KMS-11 (cell line): ENCODE results near the gene CRYAB.
A peak's percentile ranks its signal among the peaks of the same experiment; 100 is the strongest.

Source experiments
- H2AFZ ChIP-seq: fragments of 200-600 bp; sonication (generic); 2 replicates; pipeline ENCODE4 v1.6.1; 2016; ENCODE audit warnings: antibody characterized with exemption, mixed run types, low read depth
- H3K27ac ChIP-seq: fragments of 200-600 bp; sonication (generic); 2 replicates; pipeline ENCODE4 v1.6.1; 2016; ENCODE audit warnings: mild to moderate bottlenecking, mixed run types
- H3K27me3 ChIP-seq: fragments of 200-600 bp; sonication (generic); 2 replicates; pipeline ENCODE4 v1.6.1; 2017; ENCODE audit warnings: mild to moderate bottlenecking, low read depth, mixed run types, moderate library complexity; ENCODE audit not compliant: insufficient read depth
- H3K36me3 ChIP-seq: fragments of 200-600 bp; sonication (generic); 2 replicates; pipeline ENCODE4 v1.6.1; 2017; ENCODE audit warnings: mild to moderate bottlenecking, mixed run types; ENCODE audit not compliant: insufficient read depth
- H3K4me1 ChIP-seq: fragments of 200-600 bp; sonication (generic); 2 replicates; pipeline ENCODE4 v1.6.1; 2016; ENCODE audit warnings: mild to moderate bottlenecking, low read depth, mixed run types; ENCODE audit not compliant: poor library complexity, severe bottlenecking
- H3K4me2 ChIP-seq: fragments of 200-600 bp; sonication (generic); 2 replicates; pipeline ENCODE4 v1.7.0; 2016; ENCODE audit warnings: mild to moderate bottlenecking, mixed run types
- H3K4me3 ChIP-seq: fragments of 200-600 bp; sonication (generic); IDR thresholded peaks from 2 replicates; pipeline ENCODE4 v1.6.1; 2017; ENCODE audit warnings: low read depth, low read length, mixed read lengths; ENCODE audit not compliant: insufficient read depth
- H3K79me2 ChIP-seq: fragments of 200-600 bp; sonication (generic); 2 replicates; pipeline ENCODE4 v1.6.1; 2016; ENCODE audit warnings: low read depth, mixed run types; ENCODE audit not compliant: insufficient read depth
- H3K9ac ChIP-seq: fragments of 200-600 bp; sonication (generic); 2 replicates; pipeline ENCODE4 v1.6.1; 2016; ENCODE audit warnings: mild to moderate bottlenecking, mixed run types
- H4K20me1 ChIP-seq: fragments of 200-600 bp; sonication (generic); 2 replicates; pipeline ENCODE4 v1.6.1; 2016; ENCODE audit warnings: mild to moderate bottlenecking, mixed run types; ENCODE audit not compliant: insufficient read depth
- TF ChIP-seq, protein P1 (sequence below): fragments of 200-600 bp; sonication (generic); conservative IDR thresholded peaks from 2 replicates; pipeline ENCODE4 v1.6.1; 2017; ENCODE audit warnings: low read depth, mild to moderate bottlenecking, antibody characterized with exemption, low read length, moderate library complexity, mixed read lengths

Gene CRYAB

DNA sequence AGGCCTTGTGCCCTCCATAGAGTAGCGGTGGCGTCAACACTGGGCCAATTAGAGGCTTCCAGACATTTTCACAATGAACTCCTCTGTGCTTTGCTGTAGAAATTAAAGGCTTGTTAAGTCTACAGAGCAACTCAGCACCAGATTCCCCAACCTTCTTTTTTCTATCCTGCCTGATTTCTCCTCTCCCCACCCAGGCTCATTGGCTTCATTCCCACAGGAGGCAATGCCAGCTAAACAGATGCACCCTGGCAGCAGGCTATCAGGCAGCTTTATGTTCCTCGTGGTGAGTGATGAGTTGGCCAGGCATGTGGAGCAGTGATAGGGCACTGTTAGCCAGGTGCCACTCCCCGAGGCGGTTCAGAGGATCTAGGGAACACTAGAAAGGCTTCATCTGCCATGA, 30.4 kb upstream of the CRYAB start:
- H3K79me2 ChIP-seq = no peaks in the 10 kb centered on the region
- no peak overlapping the region for H3K4me3 ChIP-seq
- H4K20me1 ChIP-seq = no peaks in the 10 kb centered on the region
- H3K27ac ChIP-seq = no peak overlapping the region
- H3K4me1 ChIP-seq = no peaks in the 10 kb centered on the region
- no peaks in the 10 kb centered on the region for H3K27me3 ChIP-seq
- no peak overlapping the region for H2AFZ ChIP-seq
- H3K9ac ChIP-seq = no peak overlapping the region
- H3K36me3 ChIP-seq = no peaks in the 10 kb centered on the region
- no peak overlapping the region for H3K4me2 ChIP-seq
- TF ChIP-seq, protein P1, sequence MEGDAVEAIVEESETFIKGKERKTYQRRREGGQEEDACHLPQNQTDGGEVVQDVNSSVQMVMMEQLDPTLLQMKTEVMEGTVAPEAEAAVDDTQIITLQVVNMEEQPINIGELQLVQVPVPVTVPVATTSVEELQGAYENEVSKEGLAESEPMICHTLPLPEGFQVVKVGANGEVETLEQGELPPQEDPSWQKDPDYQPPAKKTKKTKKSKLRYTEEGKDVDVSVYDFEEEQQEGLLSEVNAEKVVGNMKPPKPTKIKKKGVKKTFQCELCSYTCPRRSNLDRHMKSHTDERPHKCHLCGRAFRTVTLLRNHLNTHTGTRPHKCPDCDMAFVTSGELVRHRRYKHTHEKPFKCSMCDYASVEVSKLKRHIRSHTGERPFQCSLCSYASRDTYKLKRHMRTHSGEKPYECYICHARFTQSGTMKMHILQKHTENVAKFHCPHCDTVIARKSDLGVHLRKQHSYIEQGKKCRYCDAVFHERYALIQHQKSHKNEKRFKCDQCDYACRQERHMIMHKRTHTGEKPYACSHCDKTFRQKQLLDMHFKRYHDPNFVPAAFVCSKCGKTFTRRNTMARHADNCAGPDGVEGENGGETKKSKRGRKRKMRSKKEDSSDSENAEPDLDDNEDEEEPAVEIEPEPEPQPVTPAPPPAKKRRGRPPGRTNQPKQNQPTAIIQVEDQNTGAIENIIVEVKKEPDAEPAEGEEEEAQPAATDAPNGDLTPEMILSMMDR = no peak

DNA sequence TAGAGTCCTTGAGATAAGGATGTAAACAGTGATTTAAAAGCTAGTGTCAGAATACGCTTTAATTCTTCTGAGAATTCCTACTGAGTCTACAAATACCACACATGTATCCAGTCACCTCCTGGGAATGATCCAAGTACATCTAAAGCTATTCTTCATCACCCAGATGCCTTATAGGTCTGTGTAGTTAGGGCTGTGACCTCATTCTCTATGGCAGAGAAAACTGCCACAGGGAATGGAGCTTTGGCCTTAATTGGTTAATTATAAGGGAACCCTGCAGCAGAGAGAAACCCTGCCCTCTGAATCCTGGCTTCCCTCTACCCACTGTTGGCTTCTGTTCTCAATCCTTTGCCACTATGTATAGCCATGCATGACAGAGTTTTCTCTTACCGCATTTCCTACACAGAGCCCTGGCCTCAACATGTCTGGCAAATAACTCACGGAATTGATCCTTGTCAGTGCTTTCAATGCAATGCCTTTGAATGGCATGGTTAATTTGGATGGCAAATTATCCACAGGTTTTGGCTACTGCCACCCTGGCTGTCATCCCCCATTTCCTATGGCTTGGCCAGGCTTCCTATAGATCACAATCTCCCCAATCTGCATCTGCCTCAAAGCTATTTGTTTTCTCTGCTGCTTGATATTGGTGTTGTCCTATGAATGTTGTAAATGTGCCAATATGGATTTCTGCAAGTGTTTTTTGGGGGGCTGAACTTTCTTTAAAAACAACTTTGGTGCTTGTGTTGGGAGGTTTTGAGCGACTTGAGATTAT, 28.4 kb upstream of the CRYAB start:
- H3K27ac ChIP-seq = no peak overlapping the region
- no peak overlapping the region for H3K4me2 ChIP-seq
- no peak overlapping the region for H3K9ac ChIP-seq
- H3K4me3 ChIP-seq = no peak overlapping the region
- TF ChIP-seq, protein P1 = no peak
- no peak overlapping the region for H2AFZ ChIP-seq
- no peaks in the 10 kb centered on the region for H3K27me3 ChIP-seq
- peaks cover 13% of the 10 kb centered on the region for H3K4me1 ChIP-seq
- H4K20me1 ChIP-seq = no peaks in the 10 kb centered on the region
- no peaks in the 10 kb centered on the region for H3K36me3 ChIP-seq
- no peaks in the 10 kb centered on the region for H3K79me2 ChIP-seq

DNA sequence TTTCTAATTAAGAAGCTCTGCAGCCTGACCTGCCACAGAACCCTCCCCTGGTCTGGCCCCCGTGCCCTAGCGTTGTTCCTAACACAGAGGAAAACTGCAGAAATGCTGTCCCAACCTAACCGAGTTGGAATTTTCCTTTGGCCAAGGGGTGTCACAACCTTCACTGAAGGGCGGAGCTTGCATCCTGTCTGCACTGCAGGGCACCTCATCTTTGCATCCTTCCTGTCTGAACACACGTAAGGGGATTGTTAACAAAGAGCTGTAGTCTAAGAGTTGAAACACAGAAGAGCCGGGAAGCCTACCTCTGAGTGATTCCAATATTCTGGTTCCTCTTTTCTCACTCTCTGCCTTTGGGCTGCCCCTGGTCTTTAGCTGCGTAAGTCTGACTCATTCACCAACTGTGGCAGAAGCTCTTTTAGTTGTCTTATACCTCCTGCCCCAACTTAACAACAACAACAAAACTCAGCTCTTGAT, 27.2 kb upstream of the CRYAB start:
- Histone ChIP-seq H3K27me3 (no peaks in the 10 kb centered on the region), H3K27ac (no peak overlapping the region), H3K79me2 (no peaks in the 10 kb centered on the region), H3K4me3 (no peak overlapping the region), H3K4me1 (peaks cover 15% of the 10 kb centered on the region), H3K4me2 (no peak overlapping the region), H4K20me1 (no peaks in the 10 kb centered on the region), H3K9ac (no peak overlapping the region), H3K36me3 (no peaks in the 10 kb centered on the region), H2AFZ (no peak overlapping the region)
- TF ChIP-seq, protein P1 = no peak

DNA sequence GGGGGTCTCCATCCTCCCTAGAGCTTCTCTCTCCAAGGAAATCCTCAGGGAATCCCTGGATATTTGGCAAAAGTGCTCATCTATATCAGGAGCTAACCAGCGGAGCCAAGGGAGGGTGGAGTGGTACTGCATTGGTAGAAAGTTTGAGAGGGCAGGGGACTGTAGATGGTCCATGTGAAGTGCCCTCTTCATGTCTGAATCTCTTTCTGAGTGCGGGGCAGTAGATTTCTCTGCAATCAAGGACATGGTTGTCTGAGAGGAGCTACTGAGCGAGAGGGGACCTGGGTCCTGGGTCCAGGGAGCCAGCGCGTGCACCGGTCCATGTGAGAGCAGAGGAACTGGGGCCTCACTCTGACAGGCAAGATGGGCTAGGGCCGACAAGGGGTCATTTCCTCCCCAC, 26.3 kb upstream of the CRYAB start:
- Histone ChIP-seq H3K27me3 (no peaks in the 10 kb centered on the region), H3K27ac (no peak overlapping the region), H4K20me1 (no peaks in the 10 kb centered on the region), H3K9ac (no peak overlapping the region), H3K4me3 (no peak overlapping the region), H2AFZ (peak overlapping the region; percentile 85; the same call in 1 of the 2 replicates), H3K79me2 (no peaks in the 10 kb centered on the region), H3K4me2 (peak overlapping the region; percentile 77; the same call in 1 of the 2 replicates), H3K36me3 (no peaks in the 10 kb centered on the region), H3K4me1 (peaks cover 15% of the 10 kb centered on the region)
- TF ChIP-seq, protein P1 = no peak
